ENCODE results near the gene KLHL29.
A peak's percentile ranks its signal among the peaks of the same experiment; 100 is the strongest.

KLHL29 gene

DNA sequence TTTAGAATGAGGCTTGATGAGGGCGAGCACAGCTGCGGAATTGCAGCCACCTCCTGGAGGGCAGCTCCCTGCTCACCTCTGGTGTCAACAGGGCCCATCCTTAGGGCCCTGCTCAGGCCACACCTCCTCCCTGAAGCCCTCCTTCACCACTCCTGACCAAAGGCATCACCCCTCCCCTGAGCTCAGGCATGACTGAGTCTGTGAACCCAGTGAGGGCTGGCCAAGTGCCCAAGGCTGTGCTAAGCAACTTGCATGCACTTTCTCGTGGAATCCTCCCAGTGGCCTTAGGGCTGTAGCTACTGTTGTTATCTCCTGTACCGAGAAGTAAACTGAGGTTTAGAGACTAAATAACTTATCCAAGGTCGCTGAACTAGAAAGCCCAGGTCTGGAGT lies 101.7 kb downstream of the KLHL29 start:
- Histone ChIP-seq H2AFZ (ENCODE audit: insufficient read depth, low read length, poor library complexity) (no peak overlapping the region), H2AK5ac (ENCODE audit: low read length) (no peak overlapping the region), H3K4ac (ENCODE audit: low read depth, low read length) (no peak overlapping the region), H2BK12ac (ENCODE audit: low read length) (no peak overlapping the region), H4K12ac (ENCODE audit: low read depth, low read length) (no peak overlapping the region), H4K91ac (ENCODE audit: low read depth, low read length) (no peak overlapping the region), H4K8ac (ENCODE audit: low read depth, low read length) (no peak overlapping the region), H3K27me3 (ENCODE audit: insufficient read depth, low read length) (no peaks in the 10 kb centered on the region), H3K9ac (ENCODE audit: low read length) (no peak overlapping the region), H3K4me1 (ENCODE audit: control insufficient read depth in 1 of 2, insufficient read depth in 2 of 2, low read length in 2 of 2) (peaks cover 9 to 17% of the 10 kb centered on the region in 2 experiments), H2BK120ac (ENCODE audit: insufficient read depth, low read length, poor library complexity) (no peak overlapping the region), H2BK5ac (ENCODE audit: low read depth, low read length, poor library complexity) (no peak overlapping the region), H3K4me2 (ENCODE audit: low read length) (no peak overlapping the region), H3K9me3 (ENCODE audit: insufficient read depth, low read depth, low read length) (no peaks in the 10 kb centered on the region), H3K18ac (ENCODE audit: low read length) (no peak overlapping the region), H3K79me1 (ENCODE audit: low read length) (no peaks in the 10 kb centered on the region), H3K4me3 (ENCODE audit: low read depth, low read length) (no peak overlapping the region), H3K14ac (ENCODE audit: low read length) (no peak overlapping the region), H3K36me3 (ENCODE audit: control insufficient read depth in 1 of 2, insufficient read depth in 2 of 2, low read length in 2 of 2) (no peaks in the 10 kb centered on the region), H3K79me2 (ENCODE audit: control insufficient read depth, insufficient read depth, low read length, poor library complexity) (no peaks in the 10 kb centered on the region), H3K23ac (ENCODE audit: low read length) (no peak overlapping the region), H3K27ac (ENCODE audit: low read depth, low read length) (no peak overlapping the region)
- WGBS (ENCODE audit: extremely low coverage, insufficient coverage, insufficient read length): no CpG with 5 or more reads among the region's 5 CpGs
- DNase-seq: peak; percentile 7 to 10

DNA sequence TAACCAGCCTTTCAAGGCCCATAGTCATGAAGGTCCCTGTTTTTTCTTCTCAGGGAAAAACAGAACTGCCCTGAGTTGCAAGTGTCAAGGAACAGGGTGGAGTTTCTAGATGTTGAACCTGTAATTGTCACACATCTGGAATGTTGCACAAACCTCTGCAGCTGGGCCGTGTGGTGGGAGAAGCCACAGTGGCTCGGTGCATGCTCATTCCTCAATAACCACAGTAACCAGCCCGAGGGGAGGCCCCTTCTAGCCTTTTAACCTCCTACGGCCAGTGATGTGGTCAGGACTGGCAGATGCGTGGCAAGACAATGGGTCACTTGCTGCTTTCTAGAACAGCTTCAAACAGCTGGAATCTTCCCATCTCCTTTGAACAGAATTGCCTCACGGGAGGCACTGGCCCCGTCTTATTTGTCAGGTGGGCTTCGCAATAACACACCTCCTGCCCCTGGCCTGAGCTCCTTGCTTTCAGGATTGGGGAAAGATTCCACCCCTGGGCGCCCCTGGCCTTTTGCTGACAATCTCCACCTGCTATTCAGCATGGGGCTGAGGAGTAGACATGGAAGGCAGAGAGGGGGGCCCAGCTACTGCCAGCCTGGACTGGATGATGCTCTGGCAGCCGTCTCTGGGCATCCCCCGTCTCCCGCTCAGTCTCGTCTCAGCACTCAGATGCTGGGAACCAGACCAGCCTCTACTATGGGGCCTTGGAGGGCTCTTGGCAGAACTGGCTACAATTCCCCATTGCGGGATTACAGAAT lies 102.9 kb downstream of the KLHL29 start:
- H2BK12ac ChIP-seq (ENCODE audit: low read length): no peak overlapping the region
- H3K79me2 ChIP-seq (ENCODE audit: control insufficient read depth, insufficient read depth, low read length, poor library complexity): no peaks in the 10 kb centered on the region
- H2BK5ac ChIP-seq (ENCODE audit: low read depth, low read length, poor library complexity): no peak overlapping the region
- H4K91ac ChIP-seq (ENCODE audit: low read depth, low read length): no peak overlapping the region
- H3K27ac ChIP-seq (ENCODE audit: low read depth, low read length): no peak overlapping the region
- H2BK120ac ChIP-seq (ENCODE audit: insufficient read depth, low read length, poor library complexity): no peak overlapping the region
- no peak overlapping the region for H3K4me3 ChIP-seq (ENCODE audit: low read depth, low read length)
- no peak overlapping the region for H2AFZ ChIP-seq (ENCODE audit: insufficient read depth, low read length, poor library complexity)
- H3K23ac ChIP-seq (ENCODE audit: low read length): no peak overlapping the region
- no peak overlapping the region for H3K4me2 ChIP-seq (ENCODE audit: low read length)
- H2AK5ac ChIP-seq (ENCODE audit: low read length): no peak overlapping the region
- no peaks in the 10 kb centered on the region for H3K79me1 ChIP-seq (ENCODE audit: low read length)
- no peaks in the 10 kb centered on the region for H3K36me3 ChIP-seq (ENCODE audit: control insufficient read depth in 1 of 2, insufficient read depth in 2 of 2, low read length in 2 of 2)
- H3K27me3 ChIP-seq (ENCODE audit: insufficient read depth, low read length): no peaks in the 10 kb centered on the region
- H3K14ac ChIP-seq (ENCODE audit: low read length): no peak overlapping the region
- H3K9ac ChIP-seq (ENCODE audit: low read length): no peak overlapping the region
- peak; percentile 65 to 90 for DNase-seq
- H4K8ac ChIP-seq (ENCODE audit: low read depth, low read length): no peak overlapping the region
- no peak overlapping the region for H3K18ac ChIP-seq (ENCODE audit: low read length)
- H4K12ac ChIP-seq (ENCODE audit: low read depth, low read length): no peak overlapping the region
- no peaks in the 10 kb centered on the region for H3K9me3 ChIP-seq (ENCODE audit: insufficient read depth, low read depth, low read length)
- peaks cover 9 to 16% of the 10 kb centered on the region in 2 experiments for H3K4me1 ChIP-seq (ENCODE audit: control insufficient read depth in 1 of 2, insufficient read depth in 2 of 2, low read length in 2 of 2)
- H3K4ac ChIP-seq (ENCODE audit: low read depth, low read length): no peak overlapping the region
- no CpG with 5 or more reads among the region's 14 CpGs for WGBS (ENCODE audit: extremely low coverage, insufficient coverage, insufficient read length)

DNA sequence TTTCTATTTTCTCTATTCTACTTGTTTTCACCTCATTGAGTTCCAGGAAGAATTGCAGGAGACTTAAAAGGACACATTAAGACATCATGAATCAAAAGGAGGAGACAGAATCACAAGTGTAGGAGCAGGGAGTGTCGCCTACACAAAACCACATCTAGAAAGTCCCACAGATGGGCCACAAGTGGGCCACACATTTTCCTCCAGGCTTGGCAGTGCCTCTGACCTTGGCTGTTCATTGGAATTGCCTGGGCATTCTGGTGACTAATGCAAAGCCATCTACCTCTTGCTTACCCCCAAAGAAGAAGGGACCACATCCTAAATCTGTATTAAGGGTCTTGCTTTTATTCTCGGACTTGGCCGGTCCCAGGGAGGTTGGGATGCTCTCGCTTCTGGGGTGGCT lies 103.6 kb downstream of the KLHL29 start:
- H3K9me3 ChIP-seq (ENCODE audit: insufficient read depth, low read depth, low read length): no peaks in the 10 kb centered on the region
- H3K4me3 ChIP-seq (ENCODE audit: low read depth, low read length): no peak overlapping the region
- no peak overlapping the region for H3K27ac ChIP-seq (ENCODE audit: low read depth, low read length)
- H4K91ac ChIP-seq (ENCODE audit: low read depth, low read length): no peak overlapping the region
- H4K8ac ChIP-seq (ENCODE audit: low read depth, low read length): no peak overlapping the region
- H2BK12ac ChIP-seq (ENCODE audit: low read length): no peak overlapping the region
- no peak overlapping the region for H4K12ac ChIP-seq (ENCODE audit: low read depth, low read length)
- H3K79me1 ChIP-seq (ENCODE audit: low read length): no peaks in the 10 kb centered on the region
- H3K23ac ChIP-seq (ENCODE audit: low read length): no peak overlapping the region
- no peak overlapping the region for H3K4me2 ChIP-seq (ENCODE audit: low read length)
- no peak overlapping the region for H3K14ac ChIP-seq (ENCODE audit: low read length)
- H3K79me2 ChIP-seq (ENCODE audit: control insufficient read depth, insufficient read depth, low read length, poor library complexity): no peaks in the 10 kb centered on the region
- no peak overlapping the region for H3K4ac ChIP-seq (ENCODE audit: low read depth, low read length)
- no peak for DNase-seq
- no CpG with 5 or more reads among the region's 4 CpGs for WGBS (ENCODE audit: extremely low coverage, insufficient coverage, insufficient read length)
- no peak overlapping the region for H3K9ac ChIP-seq (ENCODE audit: low read length)
- peaks cover 9 to 17% of the 10 kb centered on the region in 2 experiments for H3K4me1 ChIP-seq (ENCODE audit: control insufficient read depth in 1 of 2, insufficient read depth in 2 of 2, low read length in 2 of 2)
- H3K18ac ChIP-seq (ENCODE audit: low read length): no peak overlapping the region
- no peak overlapping the region for H2BK120ac ChIP-seq (ENCODE audit: insufficient read depth, low read length, poor library complexity)
- H3K27me3 ChIP-seq (ENCODE audit: insufficient read depth, low read length): no peaks in the 10 kb centered on the region
- H2BK5ac ChIP-seq (ENCODE audit: low read depth, low read length, poor library complexity): no peak overlapping the region
- H2AFZ ChIP-seq (ENCODE audit: insufficient read depth, low read length, poor library complexity): no peak overlapping the region
- H3K36me3 ChIP-seq (ENCODE audit: control insufficient read depth in 1 of 2, insufficient read depth in 2 of 2, low read length in 2 of 2): no peaks in the 10 kb centered on the region
- no peak overlapping the region for H2AK5ac ChIP-seq (ENCODE audit: low read length)

DNA sequence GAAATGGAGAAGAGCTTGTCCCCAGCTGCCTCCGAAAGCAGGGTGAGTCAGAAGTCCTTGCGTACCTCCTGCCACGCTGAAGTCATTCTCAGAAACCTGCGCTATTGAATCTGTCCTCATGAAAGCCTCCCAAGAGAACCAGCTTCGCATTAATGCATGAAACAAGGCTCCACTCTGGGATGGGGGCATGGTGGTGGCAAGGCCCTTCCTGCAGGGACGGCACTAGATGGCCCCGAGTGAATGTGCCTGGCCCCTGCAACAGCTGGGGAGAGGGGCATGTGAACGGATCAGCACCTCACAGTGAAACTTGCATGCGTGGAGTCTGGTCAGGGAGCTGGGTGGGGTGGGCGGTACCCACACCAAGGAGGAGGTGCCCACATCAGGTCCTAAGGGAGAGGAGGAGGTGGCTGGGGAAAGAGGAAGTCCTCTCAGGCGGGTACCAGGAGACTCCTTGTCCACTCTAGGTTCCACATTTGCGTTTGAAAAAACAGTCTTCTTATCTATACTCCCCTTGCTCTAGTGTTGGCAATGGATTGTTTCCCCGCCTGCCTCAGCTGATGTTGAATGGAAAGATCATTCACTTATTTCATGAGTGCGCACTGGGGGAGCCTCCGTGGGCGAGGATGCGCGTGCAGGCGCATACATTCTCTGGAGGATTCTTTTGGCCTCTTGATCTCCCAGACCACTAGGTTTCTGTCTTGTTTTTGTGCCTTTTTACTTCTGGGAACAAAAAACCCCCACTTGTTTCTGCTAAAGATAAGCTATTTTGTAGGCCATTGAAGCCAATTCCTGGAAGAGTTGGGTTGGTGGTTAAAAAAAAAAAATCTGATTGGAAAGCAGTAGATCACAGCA lies 104.7 kb downstream of the KLHL29 start:
- no peak overlapping the region for H2BK5ac ChIP-seq (ENCODE audit: low read depth, low read length, poor library complexity)
- H4K12ac ChIP-seq (ENCODE audit: low read depth, low read length): no peak overlapping the region
- H4K91ac ChIP-seq (ENCODE audit: low read depth, low read length): no peak overlapping the region
- no peak overlapping the region for H3K4ac ChIP-seq (ENCODE audit: low read depth, low read length)
- DNase-seq: no peak
- H3K9me3 ChIP-seq (ENCODE audit: insufficient read depth, low read depth, low read length): no peaks in the 10 kb centered on the region
- H3K4me2 ChIP-seq (ENCODE audit: low read length): no peak overlapping the region
- WGBS (ENCODE audit: extremely low coverage, insufficient coverage, insufficient read length): no CpG with 5 or more reads among the region's 19 CpGs
- H3K9ac ChIP-seq (ENCODE audit: low read length): no peak overlapping the region
- no peak overlapping the region for H4K8ac ChIP-seq (ENCODE audit: low read depth, low read length)
- no peak overlapping the region for H3K4me3 ChIP-seq (ENCODE audit: low read depth, low read length)
- H2AFZ ChIP-seq (ENCODE audit: insufficient read depth, low read length, poor library complexity): no peak overlapping the region
- H3K18ac ChIP-seq (ENCODE audit: low read length): no peak overlapping the region
- peaks cover 9 to 14% of the 10 kb centered on the region in 2 experiments for H3K4me1 ChIP-seq (ENCODE audit: control insufficient read depth in 1 of 2, insufficient read depth in 2 of 2, low read length in 2 of 2)
- no peak overlapping the region for H3K14ac ChIP-seq (ENCODE audit: low read length)
- H3K23ac ChIP-seq (ENCODE audit: low read length): no peak overlapping the region
- no peak overlapping the region for H2AK5ac ChIP-seq (ENCODE audit: low read length)
- no peaks in the 10 kb centered on the region for H3K79me1 ChIP-seq (ENCODE audit: low read length)
- H2BK12ac ChIP-seq (ENCODE audit: low read length): no peak overlapping the region
- no peaks in the 10 kb centered on the region for H3K79me2 ChIP-seq (ENCODE audit: control insufficient read depth, insufficient read depth, low read length, poor library complexity)
- no peak overlapping the region for H3K27ac ChIP-seq (ENCODE audit: low read depth, low read length)
- H3K36me3 ChIP-seq (ENCODE audit: control insufficient read depth in 1 of 2, insufficient read depth in 2 of 2, low read length in 2 of 2): no peaks in the 10 kb centered on the region
- H2BK120ac ChIP-seq (ENCODE audit: insufficient read depth, low read length, poor library complexity): no peak overlapping the region
- no peaks in the 10 kb centered on the region for H3K27me3 ChIP-seq (ENCODE audit: insufficient read depth, low read length)
